Measurements from ENCODE around the gene WDFY1.
"Not testable (repeated sequence)": the region's sequence is repeated elsewhere in the genome, so short reads cannot be mapped to it uniquely, and the experiment has no call there.

The WDFY1 gene

GRCh38 chr2:223957092-223957851 is 12.1 kb upstream of the WDFY1 start, which contains the start of gene MRPL44:
Gene MRPL44, plus strand, starts transcription at chr2:223957463. Its CDS starts 10 bp downstream, at chr2:223957473.
- DNase-seq (ENCODE audit: low read depth in 2 of 2): peak; percentile 92 to 96

GRCh38 chr2:223956300-223956699 is 11.2 kb upstream of the WDFY1 start:
- no peak for DNase-seq (ENCODE audit: low read depth in 2 of 2)

- DNase-seq (ENCODE audit: low read depth in 2 of 2): no peak
These were observed 9.3 kb upstream of the WDFY1 start for GRCh38 chr2:223954401-223954800.

GRCh38 chr2:223952280-223952968 is 7.3 kb upstream of the WDFY1 start:
- no peak for DNase-seq (ENCODE audit: low read depth in 2 of 2)

- DNase-seq (ENCODE audit: low read depth in 2 of 2): no peak
These were observed 5.6 kb upstream of the WDFY1 start for GRCh38 chr2:223950448-223951347.

- no peak for DNase-seq (ENCODE audit: low read depth in 2 of 2)
These were observed 4.2 kb upstream of the WDFY1 start for GRCh38 chr2:223949241-223949840.

- DNase-seq (ENCODE audit: low read depth in 2 of 2): no peak
These were observed 2.6 kb upstream of the WDFY1 start for GRCh38 chr2:223947711-223948205.

GRCh38 chr2:223945755-223946154 is 620 bp upstream of the WDFY1 start:
- no peak for DNase-seq (ENCODE audit: low read depth in 2 of 2)

- DNase-seq (ENCODE audit: low read depth in 2 of 2): no peak
These were observed 901 bp downstream of the WDFY1 start for GRCh38 chr2:223944166-223944702.

- no peak for DNase-seq (ENCODE audit: low read depth in 2 of 2)
These were observed 1.6 kb downstream of the WDFY1 start for GRCh38 chr2:223943561-223944008.

- no peak for DNase-seq (ENCODE audit: low read depth in 2 of 2)
These were observed 2.0 kb downstream of the WDFY1 start for GRCh38 chr2:223943135-223943534.

GRCh38 chr2:223941579-223942277 is 3.4 kb downstream of the WDFY1 start:
- peak; percentile 51 to 56 for DNase-seq (ENCODE audit: low read depth in 2 of 2)

GRCh38 chr2:223939438-223939837 is 5.7 kb downstream of the WDFY1 start:
- DNase-seq (ENCODE audit: low read depth in 2 of 2): not testable (repeated sequence)

- DNase-seq (ENCODE audit: low read depth in 2 of 2): no peak
These were observed 7.6 kb downstream of the WDFY1 start for GRCh38 chr2:223937535-223937934.

- DNase-seq (ENCODE audit: low read depth in 2 of 2): no peak
These were observed 8.2 kb downstream of the WDFY1 start for GRCh38 chr2:223936862-223937326.

- no peak for DNase-seq (ENCODE audit: low read depth in 2 of 2)
These were observed 9.5 kb downstream of the WDFY1 start for GRCh38 chr2:223935459-223936125.

GRCh38 chr2:223934870-223935269 is 10.3 kb downstream of the WDFY1 start:
- DNase-seq (ENCODE audit: low read depth in 2 of 2): no peak

- DNase-seq (ENCODE audit: low read depth in 2 of 2): no peak
These were observed 12.0 kb downstream of the WDFY1 start for GRCh38 chr2:223932816-223933800.

All from stimulated activated CD8-positive, alpha-beta memory T cell treated with anti-CD3 and anti-CD28 coated beads, Interleukin-7, amount 100 ng/mL, for 4 hours (primary cell).